ENCODE results near the gene PRMT9. TPM values are rescaled to one million over a fixed set of nuclear protein-coding genes. Genes with fewer than 3 reads are reported as not detected.

PRMT9 gene
- total and polyA plus RNA-seq, 2 donors (not counting 1 experiment from before 2014, with no cell fraction given), result 5.6 to 11.0 TPM

DNA sequence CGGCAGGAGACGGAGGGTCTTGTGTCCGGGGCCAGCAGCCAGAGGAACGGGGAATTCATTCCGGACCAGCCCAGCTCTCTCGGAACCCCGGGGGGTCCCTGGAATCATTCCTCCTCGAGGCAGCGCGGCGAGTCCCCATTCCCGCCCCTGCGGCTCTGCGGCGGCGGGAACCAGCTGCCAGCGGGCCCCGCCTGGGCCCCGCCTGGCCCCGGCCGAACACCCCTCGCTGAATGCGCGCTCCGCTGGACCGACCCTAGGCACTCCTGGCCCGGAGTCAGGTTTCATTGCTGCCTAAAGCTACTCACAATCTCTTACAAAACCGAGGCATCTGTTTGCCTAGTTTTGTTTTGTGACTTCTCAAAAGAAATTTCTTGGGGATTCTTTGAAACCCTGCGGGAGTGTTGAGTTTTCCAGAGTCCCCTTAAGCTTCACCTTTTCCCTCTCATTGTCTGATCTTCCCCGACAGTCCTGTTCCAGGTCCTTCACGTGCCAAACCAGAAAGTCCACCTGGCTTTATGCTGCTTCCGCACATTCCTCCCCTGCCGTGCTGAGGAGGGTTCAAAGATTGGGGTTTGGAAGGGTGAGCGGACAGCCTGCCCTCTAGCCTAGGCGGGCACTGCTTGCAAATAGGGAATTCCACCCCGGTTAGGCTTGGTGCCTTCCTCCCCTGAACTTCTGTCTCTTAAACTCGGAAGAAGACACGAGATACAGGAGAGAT is 48.7 kb upstream of the PRMT9 start:
- Histone ChIP-seq H3K4me3 (ENCODE audit: control extremely low read depth in 1 of 5, extremely low read depth in 1 of 5, insufficient read depth in 1 of 5, low read depth in 2 of 5, low read length in 4 of 5) (peak overlapping the region; percentile 46 to 70 (median 60)), H3K79me2 (ENCODE audit: control insufficient read depth, insufficient read depth, low read length) (no peaks in the 10 kb centered on the region), H4K20me1 (ENCODE audit: control insufficient read depth, insufficient read depth, low read length, poor library complexity, severe bottlenecking) (no peaks in the 10 kb centered on the region), H2AFZ (ENCODE audit: insufficient read depth, low read depth, low read length, poor library complexity, severe bottlenecking) (peak overlapping the region; percentile 86), H3K4me2 (replicated peaks; ENCODE audit: low read depth, low read length, poor library complexity, severe bottlenecking) (peak overlapping the region; percentile 93), H3K4me1 (ENCODE audit: control insufficient read depth in 2 of 2, insufficient read depth in 2 of 2, low read length in 2 of 2) (peaks cover 16 to 22% of the 10 kb centered on the region in 2 donors), H3K27ac (ENCODE audit: low read length in 2 of 2) (no peak overlapping the region), H3K9me3 (ENCODE audit: control extremely low read depth in 1 of 3, control insufficient read depth in 2 of 3, insufficient read depth in 1 of 3, low read length in 2 of 3) (peaks cover 0 to 3% (median 0%) of the 10 kb centered on the region in 3 donors), H3K9ac (ENCODE audit: low read length) (peak overlapping the region; percentile 71), H3K36me3 (replicated peaks in 1 of 2; ENCODE audit: control extremely low read depth in 1 of 2, control insufficient read depth in 1 of 2, extremely low read depth in 1 of 2, insufficient read depth in 2 of 2, low read length in 1 of 2) (no peaks in the 10 kb centered on the region), H3K27me3 (replicated peaks in 1 of 4; ENCODE audit: control extremely low read depth in 1 of 4, control insufficient read depth in 3 of 4, insufficient read depth in 4 of 4, low read length in 3 of 4) (peaks cover 0 to 40% (median 26%) of the 10 kb centered on the region in 4 experiments)
- 2% methylated on average over 34 of the region's 38 CpGs for WGBS (ENCODE audit: insufficient coverage)
- DNase-seq (no peak), ATAC-seq (ENCODE audit: low read depth) (no peak)
- TF ChIP-seq EZH2 (IDR thresholded peaks at IDR 0.05; ENCODE audit: borderline replicate concordance, insufficient read depth, low read depth, low read length, poor library complexity, severe bottlenecking), result no peak
- TF ChIP-seq, protein P1, sequence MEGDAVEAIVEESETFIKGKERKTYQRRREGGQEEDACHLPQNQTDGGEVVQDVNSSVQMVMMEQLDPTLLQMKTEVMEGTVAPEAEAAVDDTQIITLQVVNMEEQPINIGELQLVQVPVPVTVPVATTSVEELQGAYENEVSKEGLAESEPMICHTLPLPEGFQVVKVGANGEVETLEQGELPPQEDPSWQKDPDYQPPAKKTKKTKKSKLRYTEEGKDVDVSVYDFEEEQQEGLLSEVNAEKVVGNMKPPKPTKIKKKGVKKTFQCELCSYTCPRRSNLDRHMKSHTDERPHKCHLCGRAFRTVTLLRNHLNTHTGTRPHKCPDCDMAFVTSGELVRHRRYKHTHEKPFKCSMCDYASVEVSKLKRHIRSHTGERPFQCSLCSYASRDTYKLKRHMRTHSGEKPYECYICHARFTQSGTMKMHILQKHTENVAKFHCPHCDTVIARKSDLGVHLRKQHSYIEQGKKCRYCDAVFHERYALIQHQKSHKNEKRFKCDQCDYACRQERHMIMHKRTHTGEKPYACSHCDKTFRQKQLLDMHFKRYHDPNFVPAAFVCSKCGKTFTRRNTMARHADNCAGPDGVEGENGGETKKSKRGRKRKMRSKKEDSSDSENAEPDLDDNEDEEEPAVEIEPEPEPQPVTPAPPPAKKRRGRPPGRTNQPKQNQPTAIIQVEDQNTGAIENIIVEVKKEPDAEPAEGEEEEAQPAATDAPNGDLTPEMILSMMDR (IDR thresholded peaks at IDR 0.05), result no peak
- ChIA-PET POLR2A (interaction anchor here (1.5 kb wide), 1 partner anchor 49 kb away, joined by 4 read pairs; the partner anchor contains the start of gene PRMT9), CTCF (interaction anchor here (1.4 kb wide), 1 partner anchor 49 kb away, joined by 4 read pairs; the partner anchor contains the start of gene PRMT9)
- intact Hi-C loops (cut with micrococcal nuclease), result no loop called here
- Mint-ChIP-seq H3K27me3 (peaks cover 52% of the 10 kb centered on the region), H3K4me1 (peaks cover 17% of the 10 kb centered on the region), H3K4me3 (peak overlapping the region; percentile 87), H3K9me3 (ENCODE audit: insufficient read depth) (no peaks in the 10 kb centered on the region), H3K27ac (peak overlapping the region; percentile 60)

Data from B cell (primary cell).